NT2/D1 (cell line): ENCODE measurements around the gene KRT13.

Experiments used
- YY1 ChIP-seq: IDR thresholded peaks from 2 replicates; pipeline ENCODE4 v1.6.1; 2011; ENCODE audit not compliant: insufficient read length, insufficient read depth
- ZNF274 ChIP-seq: IDR thresholded peaks from 2 replicates; pipeline ENCODE4 v1.6.1; 2011; ENCODE audit warnings: mild to moderate bottlenecking, low read depth, low read length

DNA sequence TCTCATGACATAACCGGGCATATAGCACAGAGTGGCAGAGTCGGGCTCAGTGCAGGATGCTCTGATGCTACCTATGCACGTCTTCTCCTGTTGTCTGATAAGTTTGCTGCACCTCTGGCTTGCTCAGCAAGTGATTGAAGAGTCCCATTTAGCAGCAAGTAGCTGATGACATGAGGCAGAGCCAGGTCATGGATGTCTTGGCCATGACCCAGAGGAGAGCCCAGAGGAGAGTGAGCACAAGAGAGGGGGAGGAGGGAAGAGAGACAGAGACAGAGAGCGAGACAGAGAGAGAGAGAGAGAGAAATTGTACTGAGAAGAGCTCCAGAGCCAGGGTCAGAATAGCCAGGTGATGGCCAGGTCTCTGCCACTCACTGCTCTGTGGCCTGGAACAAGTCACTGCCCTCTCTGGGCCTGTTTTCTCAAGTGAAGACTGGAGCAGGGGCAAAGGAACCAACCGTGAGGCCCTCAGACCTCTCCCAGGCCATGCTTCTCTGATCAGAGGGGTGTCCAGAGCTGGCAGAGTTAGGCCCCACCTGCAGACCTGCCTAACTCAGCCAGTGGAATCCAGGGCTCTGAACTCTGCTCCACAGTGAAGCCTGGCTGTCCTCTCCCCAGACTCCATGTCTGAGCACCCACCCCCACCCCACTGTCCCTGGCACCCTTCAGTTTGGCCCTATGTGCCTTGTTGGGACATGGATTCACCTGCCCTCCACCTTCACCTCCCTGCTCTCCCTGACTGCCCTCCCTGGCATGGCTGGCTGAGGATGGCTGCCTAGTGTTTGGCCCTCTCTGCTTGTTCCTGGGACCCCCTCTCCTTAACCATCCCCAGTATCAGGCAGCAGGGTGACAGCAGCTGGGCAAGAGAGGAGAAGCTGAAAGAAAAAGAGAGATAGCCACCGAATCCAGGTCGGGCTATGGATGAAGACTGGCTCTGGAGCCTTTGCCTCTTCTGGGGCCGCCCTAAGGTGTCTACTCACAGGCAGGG, 20.2 kb downstream of the KRT13 start:
- TF ChIP-seq YY1, result no peak
- no peak for TF ChIP-seq ZNF274
